Transverse colon (tissue), 4 donors: ENCODE results near the gene TIMM29. TPM values are rescaled to one million over a fixed set of nuclear protein-coding genes. Genes with fewer than 3 reads are reported as not detected.

Experiments used
- DNase-seq: peaks from one replicate; pipeline ENCODE4 v3.0.0-alpha.2; 2019
- H3K27ac ChIP-seq, 4 donors: fragments of 200-600 bp; sonication (generic); 2 replicates each; pipeline ENCODE4 v1.5.1; 2016 to 2018; ENCODE audit warnings: inconsistent platforms in 4 of 4
- H3K27me3 ChIP-seq: fragments of 200-600 bp; sonication (generic); 2 replicates; pipeline ENCODE4 v1.5.1; 2017; ENCODE audit warnings: inconsistent platforms
- H3K36me3 ChIP-seq, 4 donors: fragments of 200-600 bp; sonication (generic); 2 replicates each; pipeline ENCODE4 v1.5.1; 2017 to 2019; ENCODE audit warnings: inconsistent platforms in 4 of 4
- H3K4me1 ChIP-seq, 4 donors: fragments of 200-600 bp; sonication (generic); 2 replicates each; pipeline ENCODE4 v1.5.1; 2017 to 2020; ENCODE audit warnings: inconsistent platforms in 4 of 4
- H3K4me3 ChIP-seq, 4 donors: fragments of 200-600 bp; sonication (generic); 1 replicate in 1 of 4; 2 replicates in 3 of 4; pipeline versions ENCODE4 v1.5.1 to v1.6.1; 2017 to 2019; ENCODE audit warnings: inconsistent platforms in 4 of 4
- H3K9me3 ChIP-seq, 2 donors: fragments of 200-600 bp; sonication (generic); 2 replicates each; pipeline ENCODE4 v1.5.1; 2017 to 2019; ENCODE audit warnings: inconsistent platforms in 2 of 2
- EP300 ChIP-seq: sonication (generic); formaldehyde crosslinking; IDR thresholded peaks from one replicate; pipeline ENCODE4 v1.6.1; 2017; ENCODE audit warnings: antibody characterized with exemption, low read depth
- POLR2A ChIP-seq: fragments of 450-650 bp; IDR thresholded peaks from one replicate; pipeline ENCODE4 v1.6.1; 2016; ENCODE audit warnings: antibody characterized with exemption, mild to moderate bottlenecking, moderate library complexity
- POLR2AphosphoS5 ChIP-seq, 3 donors: sonication (generic); formaldehyde crosslinking; IDR thresholded peaks; one replicate each; pipeline ENCODE4 v1.6.1; 2016; ENCODE audit warnings: antibody characterized with exemption in 3 of 3
- WGBS, 2 donors: methylation state at CpG; one replicate each; pipeline ENCODE4 v1.1.5; 2018; ENCODE audit warnings: low coverage in 1 of 2; 5-methylcytosine and 5-hydroxymethylcytosine counted together
- in situ Hi-C, 4 donors: fragments of 200-750 bp; cut with MboI; loops; one replicate each; pipeline versions ENCODE4 v1.15.0 to v1.15.1; 2017; ENCODE audit warnings: low sequenced_read_pairs in 3 of 4, low pct_ligation_motif_present in 1 of 4, low pct_unique_long_range_greater_than_20kb in 1 of 4
- intact Hi-C: fragments of 100-400 bp; cut with DNase I; formaldehyde crosslinking; loops from one replicate; pipeline ENCODE4 v1.15.1; 2023; ENCODE audit warnings: low total_unique reads
- total RNA-seq, 4 donors: library from RNA; depleted of rRNA; stranded (reverse); fragments of >200 nt; gene quantifications; one replicate each; pipeline ENCODE4 v1.1.0, GENCODE V29; 2016
- TF ChIP-seq, protein P1 (sequence below), 5 experiments: fragments of 200-600 bp in 3 of 5; fragments of 450-650 bp in 2 of 5; sonication (generic) in 3 of 5; IDR thresholded peaks; 1 replicate in 2 of 5; 2 replicates in 3 of 5; pipeline ENCODE4 v1.5.1; 2016 to 2017; ENCODE audit warnings: antibody characterized with exemption in 5 of 5, inconsistent platforms in 3 of 5, mild to moderate bottlenecking in 2 of 5, moderate library complexity in 1 of 5

The TIMM29 gene
- total RNA-seq, 4 donors from 2014 or later: 40.0 to 45.3 (median 43.2) TPM

GRCh38 chr19:10895920-10896319 lies 32.7 kb upstream of the TIMM29 start:
- intact Hi-C loops: no loop called here
- in situ Hi-C loops: no loop called here
- WGBS, 2 donors: 84% methylated on average over 12 of the region's 12 CpGs; no CpG with 5 or more reads in 1 of the 2 donors
- Histone ChIP-seq H3K4me1 (peaks cover 51 to 68% (median 64%) of the 10 kb centered on the region in 4 donors), H3K4me3 (no peak overlapping the region), H3K36me3 (no peaks in the 10 kb centered on the region), H3K27me3 (no peaks in the 10 kb centered on the region), H3K9me3 (no peaks in the 10 kb centered on the region), H3K27ac (no peak overlapping the region)
- TF ChIP-seq POLR2A (no peak), EP300 (no peak), POLR2AphosphoS5 (IDR thresholded peaks at IDR 0.05) (no peak)
- TF ChIP-seq, protein P1, sequence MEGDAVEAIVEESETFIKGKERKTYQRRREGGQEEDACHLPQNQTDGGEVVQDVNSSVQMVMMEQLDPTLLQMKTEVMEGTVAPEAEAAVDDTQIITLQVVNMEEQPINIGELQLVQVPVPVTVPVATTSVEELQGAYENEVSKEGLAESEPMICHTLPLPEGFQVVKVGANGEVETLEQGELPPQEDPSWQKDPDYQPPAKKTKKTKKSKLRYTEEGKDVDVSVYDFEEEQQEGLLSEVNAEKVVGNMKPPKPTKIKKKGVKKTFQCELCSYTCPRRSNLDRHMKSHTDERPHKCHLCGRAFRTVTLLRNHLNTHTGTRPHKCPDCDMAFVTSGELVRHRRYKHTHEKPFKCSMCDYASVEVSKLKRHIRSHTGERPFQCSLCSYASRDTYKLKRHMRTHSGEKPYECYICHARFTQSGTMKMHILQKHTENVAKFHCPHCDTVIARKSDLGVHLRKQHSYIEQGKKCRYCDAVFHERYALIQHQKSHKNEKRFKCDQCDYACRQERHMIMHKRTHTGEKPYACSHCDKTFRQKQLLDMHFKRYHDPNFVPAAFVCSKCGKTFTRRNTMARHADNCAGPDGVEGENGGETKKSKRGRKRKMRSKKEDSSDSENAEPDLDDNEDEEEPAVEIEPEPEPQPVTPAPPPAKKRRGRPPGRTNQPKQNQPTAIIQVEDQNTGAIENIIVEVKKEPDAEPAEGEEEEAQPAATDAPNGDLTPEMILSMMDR (IDR thresholded peaks at IDR 0.05): no peak
- no peak for DNase-seq

DNA sequence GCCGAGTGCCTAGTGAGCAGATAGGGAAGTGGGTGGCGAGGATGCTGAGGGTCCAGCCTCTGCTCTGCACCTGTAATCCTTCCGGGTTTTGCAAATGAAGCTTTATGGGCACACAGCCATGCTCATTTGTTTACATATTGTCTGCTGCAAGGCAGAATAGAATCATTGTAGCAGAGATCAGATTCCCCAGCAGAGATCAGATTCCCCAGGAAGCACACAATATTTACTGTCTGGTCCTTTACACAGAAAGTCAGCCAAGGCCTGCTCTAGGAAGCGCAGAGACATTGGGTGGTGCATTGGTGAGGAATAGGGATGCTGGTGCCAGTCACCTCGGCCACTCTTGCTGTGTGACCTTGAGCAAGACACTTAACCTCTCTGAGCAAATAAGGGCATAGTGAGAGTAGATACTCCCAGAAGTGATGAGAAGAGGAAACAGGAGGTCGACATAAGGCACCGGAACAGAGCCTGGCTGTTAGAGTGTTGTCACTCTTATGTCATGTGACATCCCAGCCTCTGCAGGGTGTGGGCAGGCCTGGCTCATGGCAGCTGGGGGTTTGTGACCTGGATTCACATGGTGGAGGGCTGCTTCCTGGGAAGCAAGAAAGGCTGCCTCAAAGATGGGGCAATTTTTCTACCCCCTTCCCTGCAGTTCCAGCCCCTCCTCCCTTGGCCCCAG lies 31.6 kb upstream of the TIMM29 start:
- no peak overlapping the region for H3K4me3 ChIP-seq
- no peaks in the 10 kb centered on the region for H3K36me3 ChIP-seq
- TF ChIP-seq, protein P1 (IDR thresholded peaks at IDR 0.05): no peak
- TF ChIP-seq POLR2AphosphoS5 (IDR thresholded peaks at IDR 0.05): no peak
- no peak for TF ChIP-seq EP300
- TF ChIP-seq POLR2A: no peak
- H3K9me3 ChIP-seq: no peaks in the 10 kb centered on the region
- peaks cover 41 to 67% (median 57%) of the 10 kb centered on the region in 4 donors for H3K4me1 ChIP-seq
- no peaks in the 10 kb centered on the region for H3K27me3 ChIP-seq
- H3K27ac ChIP-seq: peak overlapping the region; percentile 47 to 85 (median 59)
- WGBS, 2 donors: 20 to 60% methylated on average over 1 to 4 of the region's 7 CpGs
- DNase-seq: no peak
- intact Hi-C loops (no loop called here), in situ Hi-C loops (no loop called here)

- Histone ChIP-seq H3K27me3 (no peaks in the 10 kb centered on the region), H3K4me3 (no peak overlapping the region), H3K9me3 (no peaks in the 10 kb centered on the region), H3K4me1 (peaks cover 36 to 54% (median 47%) of the 10 kb centered on the region in 4 donors), H3K36me3 (no peaks in the 10 kb centered on the region), H3K27ac (peak overlapping the region; percentile 80 to 86 (median 83))
- WGBS, 2 donors: 67 to 68% methylated on average over 2 to 10 of the region's 10 CpGs
- no peak for DNase-seq
- TF ChIP-seq, protein P1 (IDR thresholded peaks at IDR 0.05): no peak
- TF ChIP-seq POLR2AphosphoS5 (IDR thresholded peaks at IDR 0.05) (no peak), POLR2A (no peak), EP300 (no peak)
- intact Hi-C loops (no loop called here), in situ Hi-C loops (no loop called here)
Measured at GRCh38 chr19:10898633-10899032, 30.0 kb upstream of the TIMM29 start.

DNA sequence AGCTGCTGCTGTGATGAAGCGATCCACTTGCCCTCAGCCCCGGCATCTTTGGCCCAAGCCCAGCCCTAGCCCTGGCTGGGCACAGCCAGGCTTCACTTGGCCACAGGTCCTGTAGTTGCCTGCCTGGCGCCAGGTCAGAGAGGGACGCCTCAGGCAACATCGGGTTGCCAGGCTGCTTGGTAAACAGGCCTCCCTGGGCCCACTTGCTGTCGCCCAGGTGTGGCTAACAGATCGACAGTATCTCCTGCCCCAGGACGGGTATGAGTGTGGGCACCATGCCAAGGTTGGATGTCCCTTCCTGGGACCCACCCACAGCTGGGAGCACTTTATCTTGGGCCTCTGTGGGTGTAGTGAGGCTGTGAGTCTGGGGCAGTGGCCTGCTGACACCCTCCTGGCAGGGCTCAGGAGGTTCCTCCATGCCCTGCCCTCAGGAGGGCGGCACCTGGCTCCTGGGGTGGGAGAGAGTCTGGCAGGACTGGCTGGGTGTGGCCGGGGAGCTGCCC lies 29.4 kb upstream of the TIMM29 start:
- peak; percentile 92 for DNase-seq
- intact Hi-C loops: no loop called here
- H3K36me3 ChIP-seq: no peaks in the 10 kb centered on the region
- H3K4me3 ChIP-seq: no peak overlapping the region
- in situ Hi-C loops: no loop called here
- no peaks in the 10 kb centered on the region for H3K27me3 ChIP-seq
- H3K4me1 ChIP-seq: peaks cover 36 to 54% (median 47%) of the 10 kb centered on the region in 4 donors
- no peaks in the 10 kb centered on the region for H3K9me3 ChIP-seq
- TF ChIP-seq POLR2AphosphoS5 (IDR thresholded peaks at IDR 0.05) (peak; percentile 54 to 75 (median 72)), POLR2A (peak; percentile 36), EP300 (peak; percentile 67)
- TF ChIP-seq, protein P1 (IDR thresholded peaks at IDR 0.05): no peak
- 20 to 33% methylated on average over 1 to 10 of the region's 10 CpGs for WGBS, 2 donors
- H3K27ac ChIP-seq: peak overlapping the region; percentile 80 to 86 (median 83)
